ENCODE results near the gene AGAP1. TPM values are rescaled to one million over a fixed set of nuclear protein-coding genes. Genes with fewer than 3 reads are reported as not detected.

AGAP1 gene
- total RNA-seq, 1 donor from 2014 or later: 46.3 TPM

DNA sequence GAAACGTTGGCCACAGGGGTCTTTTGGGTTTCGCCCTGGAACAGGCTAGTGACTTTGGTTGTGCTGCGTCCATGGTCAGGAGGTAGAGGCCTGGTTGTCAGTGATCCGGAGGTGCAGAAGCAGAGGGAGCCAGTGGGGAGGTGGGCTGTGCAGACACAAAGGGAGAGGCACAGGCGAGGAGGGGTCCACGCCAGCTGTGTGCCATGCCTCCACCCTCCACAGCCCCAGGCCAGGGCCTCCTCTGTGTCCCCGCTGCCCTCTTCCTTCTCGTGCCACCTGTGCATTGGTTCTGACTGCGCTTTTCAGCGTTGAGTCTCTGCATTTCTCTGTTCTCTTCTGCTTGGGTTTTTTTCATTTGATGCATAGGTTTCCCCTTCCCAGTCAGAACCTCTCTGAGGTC is 553.3 kb downstream of the AGAP1 start:
- DNase-seq (ENCODE audit: extremely low spot score, unreplicated experiment): no peak
- no peak overlapping the region for H3K4me3 Mint-ChIP-seq
- H3K27ac Mint-ChIP-seq: no peak overlapping the region
- peaks cover 27% of the 10 kb centered on the region for H3K36me3 Mint-ChIP-seq
- peaks cover 14% of the 10 kb centered on the region for H3K4me1 Mint-ChIP-seq (ENCODE audit: unreplicated experiment)
- no peaks in the 10 kb centered on the region for H3K27me3 Mint-ChIP-seq
- no peaks in the 10 kb centered on the region for H3K9me3 Mint-ChIP-seq
- TF ChIP-seq CTCF (conservative IDR thresholded peaks at IDR 0.05): no peak

- peaks cover 5% of the 10 kb centered on the region for H3K27me3 Mint-ChIP-seq
- H3K27ac Mint-ChIP-seq: peak overlapping the region; percentile 61
- no peak for TF ChIP-seq CTCF (conservative IDR thresholded peaks at IDR 0.05)
- peaks cover 27% of the 10 kb centered on the region for H3K36me3 Mint-ChIP-seq
- peaks cover 14% of the 10 kb centered on the region for H3K4me1 Mint-ChIP-seq (ENCODE audit: unreplicated experiment)
- H3K9me3 Mint-ChIP-seq: no peaks in the 10 kb centered on the region
- no peak for DNase-seq (ENCODE audit: extremely low spot score, unreplicated experiment)
- no peak overlapping the region for H3K4me3 Mint-ChIP-seq
Measured at GRCh38 chr2:236047886-236048540, 554.2 kb downstream of the AGAP1 start.

DNA sequence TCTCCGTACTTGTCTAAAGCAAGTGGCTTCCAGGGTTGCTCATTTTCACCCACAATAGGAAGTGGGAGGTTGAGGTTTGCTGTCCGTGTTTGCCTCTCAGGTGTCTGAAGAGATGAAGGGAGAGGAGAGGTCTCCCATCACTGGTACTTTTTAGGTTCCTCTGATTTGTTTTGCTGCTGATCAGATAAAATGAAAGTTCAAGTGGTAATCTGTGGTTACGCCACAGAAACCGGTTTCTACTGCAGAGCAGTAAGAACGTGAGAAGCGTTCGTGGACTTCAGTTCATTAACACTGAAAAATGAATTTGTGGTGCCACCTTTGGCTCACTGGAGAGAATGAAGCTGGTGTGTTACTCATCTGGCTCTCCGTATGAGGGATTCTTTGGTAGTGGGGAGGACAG is 556.1 kb downstream of the AGAP1 start:
- peaks cover 27% of the 10 kb centered on the region for H3K36me3 Mint-ChIP-seq
- no peak overlapping the region for H3K27ac Mint-ChIP-seq
- no peak for TF ChIP-seq CTCF (conservative IDR thresholded peaks at IDR 0.05)

GRCh38 chr2:236051351-236051750 is 557.5 kb downstream of the AGAP1 start:
- Mint-ChIP-seq H3K27ac (no peak overlapping the region), H3K36me3 (peaks cover 24% of the 10 kb centered on the region), H3K9me3 (no peaks in the 10 kb centered on the region), H3K4me3 (no peak overlapping the region), H3K27me3 (peaks cover 9% of the 10 kb centered on the region), H3K4me1 (ENCODE audit: unreplicated experiment) (peaks cover 34% of the 10 kb centered on the region)
- TF ChIP-seq CTCF (conservative IDR thresholded peaks at IDR 0.05): no peak
- no peak for DNase-seq (ENCODE audit: extremely low spot score, unreplicated experiment)

More for the DNA sequence above, 556.1 kb downstream of the AGAP1 start:
- Mint-ChIP-seq H3K27me3 (peaks cover 9% of the 10 kb centered on the region), H3K9me3 (no peaks in the 10 kb centered on the region), H3K4me3 (no peak overlapping the region), H3K4me1 (ENCODE audit: unreplicated experiment) (peaks cover 25% of the 10 kb centered on the region)
- no peak for DNase-seq (ENCODE audit: extremely low spot score, unreplicated experiment)

DNA sequence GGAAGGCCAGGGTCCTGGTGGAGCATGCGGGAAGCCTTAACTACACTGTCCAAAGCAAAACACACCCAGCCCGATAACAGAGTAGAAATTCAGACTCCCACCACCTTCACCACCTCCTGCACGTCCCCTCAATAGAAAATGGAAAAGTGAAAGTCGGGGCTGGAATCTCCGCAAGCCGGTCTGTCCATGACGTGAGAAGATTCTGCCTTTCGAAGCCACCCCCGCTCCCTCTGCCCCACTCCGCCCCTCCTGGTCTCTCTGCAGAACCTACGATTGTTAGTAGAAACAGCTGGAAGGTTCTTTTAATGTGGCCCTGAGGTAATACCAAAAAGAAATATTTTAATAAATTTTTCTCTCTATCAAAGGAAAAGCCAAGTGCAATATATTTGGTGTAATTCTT is 558.0 kb downstream of the AGAP1 start:
- Mint-ChIP-seq H3K27me3 (peaks cover 9% of the 10 kb centered on the region), H3K36me3 (peaks cover 20% of the 10 kb centered on the region), H3K4me3 (no peak overlapping the region), H3K27ac (no peak overlapping the region), H3K4me1 (ENCODE audit: unreplicated experiment) (peaks cover 39% of the 10 kb centered on the region), H3K9me3 (no peaks in the 10 kb centered on the region)
- DNase-seq (ENCODE audit: extremely low spot score, unreplicated experiment): no peak
- no peak for TF ChIP-seq CTCF (conservative IDR thresholded peaks at IDR 0.05)

Measured in type B pancreatic cell (in vitro differentiated cells).